ENCODE measurements around the gene TSPAN3. TPM values are rescaled to one million over a fixed set of nuclear protein-coding genes. Genes with fewer than 3 reads are reported as not detected.
A peak's percentile ranks its signal among the peaks of the same experiment; 100 is the strongest.

The TSPAN3 gene
- total and polyA plus RNA-seq, 10 of the 15 experiments (the other 5 are each of a cell fraction or from before 2014, with no cell fraction given), result 18.9 to 114 (median 57.2) TPM

DNA sequence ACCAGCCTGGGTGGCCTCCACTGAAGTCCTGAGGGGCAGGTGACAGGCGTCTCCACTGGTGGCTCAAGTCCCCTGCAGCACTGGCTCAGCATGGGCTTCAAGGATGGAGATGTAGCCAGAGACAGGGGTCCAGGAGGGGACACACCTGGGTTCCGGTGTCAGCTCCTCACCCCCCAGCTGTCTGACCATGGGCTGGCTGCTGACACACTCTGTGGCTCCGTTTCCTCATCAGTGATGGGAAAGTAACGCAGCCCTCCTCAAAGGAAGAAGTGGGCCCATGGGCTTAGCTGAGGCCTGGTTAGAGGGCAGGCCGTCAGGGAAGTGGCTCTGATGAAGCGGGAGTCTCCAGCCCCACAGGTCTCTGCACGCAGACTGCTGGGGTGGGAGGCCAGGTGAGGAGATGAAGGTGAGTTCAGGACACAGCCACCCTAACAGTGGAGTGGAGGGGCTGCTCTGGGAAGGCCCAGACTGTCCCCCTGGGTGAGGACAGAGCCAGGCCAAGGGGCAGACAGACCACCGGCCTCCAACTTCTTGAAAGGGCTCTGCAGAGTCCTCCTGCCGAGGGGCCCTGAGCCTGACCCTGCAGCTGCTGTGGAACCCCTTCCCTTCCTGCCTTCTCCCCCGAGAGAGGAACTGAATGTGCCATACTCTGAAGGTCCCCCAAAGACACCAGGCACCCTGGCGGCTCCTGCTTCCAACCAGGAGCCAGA is 52.0 kb downstream of the TSPAN3 start (continued):
- TF ChIP-seq ATF7 (IDR thresholded peaks at IDR 0.05; ENCODE audit: low read depth), result no peak
- TF ChIP-seq TBL1XR1 (IDR thresholded peaks at IDR 0.05; ENCODE audit: low read depth, low read length), result no peak
- TF ChIP-seq PAX8 (IDR thresholded peaks at IDR 0.05), result no peak
- peak; percentile 38; the same call in 1 of the 2 replicates for TF ChIP-seq SPI1 (IDR thresholded peaks at IDR 0.05; ENCODE audit: borderline replicate concordance, insufficient read depth, low read depth, low read length)
- TF ChIP-seq SMC3 (IDR thresholded peaks at IDR 0.05; ENCODE audit: borderline replicate concordance, low read length), result no peak
- TF ChIP-seq CHD1 (IDR thresholded peaks at IDR 0.05; ENCODE audit: low read depth, low read length), result 0 out of 2 replicates have a peak, but pooled peaks have one; percentile 24

DNA sequence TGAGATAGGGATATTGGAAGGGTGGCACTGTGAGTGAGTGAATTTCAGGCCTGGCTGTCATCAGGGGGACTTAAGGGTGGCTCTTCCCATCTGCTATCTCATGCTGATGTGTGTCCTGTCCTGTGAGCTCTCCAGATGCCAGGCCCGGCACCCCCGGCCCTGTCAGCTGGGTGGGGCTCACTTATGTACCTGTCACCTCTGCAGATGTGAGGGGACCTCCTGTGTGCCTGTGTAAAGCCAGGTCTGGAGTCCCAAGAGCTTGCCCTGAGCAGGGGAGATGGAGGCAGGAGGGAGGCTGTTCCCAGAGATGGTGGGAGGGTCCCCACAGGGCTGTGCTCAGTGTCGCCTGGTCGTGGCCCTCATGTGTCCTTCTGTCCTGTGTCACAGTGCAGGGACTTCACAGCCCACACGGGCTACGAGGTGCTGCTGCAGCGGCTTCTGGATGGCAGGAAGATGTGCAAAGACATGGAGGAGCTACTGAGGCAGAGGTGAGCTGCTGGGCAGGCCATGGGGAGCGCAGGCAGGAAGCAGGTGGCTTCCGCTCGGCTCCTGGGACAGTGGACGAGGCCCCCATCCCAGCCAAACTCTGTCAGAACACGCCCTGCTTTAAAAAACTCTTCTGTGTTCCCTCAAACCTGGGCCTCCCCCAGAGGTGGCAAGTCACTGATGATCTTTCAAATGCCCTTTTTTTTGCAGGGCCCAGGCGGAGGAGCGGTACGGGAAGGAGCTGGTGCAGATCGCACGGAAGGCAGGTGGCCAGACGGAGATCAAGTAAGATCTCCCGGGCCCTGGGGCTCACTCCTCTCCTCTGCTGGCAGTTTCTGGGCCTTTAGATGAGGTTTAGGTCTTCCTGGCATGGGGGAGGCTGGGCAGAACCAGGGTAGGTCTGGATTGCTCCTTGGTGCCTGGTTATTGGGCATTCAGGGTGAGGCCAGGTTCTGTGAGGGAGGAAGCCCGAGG is 52.9 kb downstream of the TSPAN3 start:
- ATAC-seq, result no peak
- CTCF ChIA-PET, result interaction anchor here (0.8 to 6.4 kb wide), 3 partner anchors 29 to 525 kb away, joined by 3 to 57 read pairs (median 5); no protein-coding TSS in a partner anchor

More for the DNA sequence above, 52.9 kb downstream of the TSPAN3 start:
- no TSS peak for BruUV-seq (replicated peaks)
- WGBS (ENCODE audit: insufficient coverage, insufficient replicate concordance, low lambda C conversion rate, missing lambda C conversion rate), result 86% methylated on average over 20 of the region's 20 CpGs
- peaks cover 63% of the 10 kb centered on the region for H3K4me1 ChIP-seq (ENCODE audit: control insufficient read depth, insufficient read depth, low read length)
- no peaks in the 10 kb centered on the region for H3K36me3 ChIP-seq (ENCODE audit: control insufficient read depth in 2 of 2, insufficient read depth in 2 of 2, low read length in 1 of 2)
- DNase-seq (ENCODE audit: low read depth, low spot score), result no peak
- ChIA-PET RAD21 (ENCODE audit: unreplicated experiment) (interaction anchor here (0.9 to 15.5 kb wide), 7 partner anchors 7 to 40 kb away, joined by 3 to 259 read pairs (median 7); no protein-coding TSS in a partner anchor), POLR2A (interaction anchor here (0.6 to 4.0 kb wide), 5 partner anchors 19 to 44 kb away, joined by 3 to 19 read pairs (median 3); no protein-coding TSS in a partner anchor), SMC1A (ENCODE audit: uncharacterized antibody, unreplicated experiment) (interaction anchor here (1.2 to 22.2 kb wide), 7 partner anchors 12 to 403 kb away, joined by 3 to 375 read pairs (median 4); partner anchors contain the start of gene HMG20A)
- H3K79me2 ChIP-seq (ENCODE audit: control insufficient read depth, insufficient read depth, low read length), result no peaks in the 10 kb centered on the region
- no peaks in the 10 kb centered on the region for H4K20me1 ChIP-seq (ENCODE audit: control insufficient read depth, insufficient read depth)
- no peaks in the 10 kb centered on the region for H3K9me3 ChIP-seq (replicated peaks; ENCODE audit: control insufficient read depth, insufficient read depth, low read length)
- in situ Hi-C loops (cut with MboI) (no loop called here), intact Hi-C loops (cut with micrococcal nuclease; ENCODE audit: unreplicated experiment) (no loop called here)
- no peak for TF ChIP-seq TBL1XR1 (IDR thresholded peaks at IDR 0.05; ENCODE audit: low read depth, low read length)
- H3K27ac ChIP-seq (ENCODE audit: control insufficient read depth, insufficient read depth), result no peak overlapping the region
- no peak for FAIRE-seq
- no peak overlapping the region for H3K9ac ChIP-seq (ENCODE audit: control insufficient read depth, insufficient read depth, low read length)
- H2AFZ ChIP-seq (ENCODE audit: control insufficient read depth, low read depth, low read length), result no peak overlapping the region
- no peaks in the 10 kb centered on the region for H3K27me3 ChIP-seq (replicated peaks in 1 of 2; ENCODE audit: control insufficient read depth in 2 of 2, insufficient read depth in 2 of 2, low read length in 1 of 2)
- no peak overlapping the region for H3K4me3 ChIP-seq
- no peak overlapping the region for H3K4me2 ChIP-seq (ENCODE audit: control insufficient read depth, insufficient read depth)
